ENCODE measurements around the gene SLC35C1.
"Not testable (repeated sequence)": the region's sequence is repeated elsewhere in the genome, so short reads cannot be mapped to it uniquely, and the experiment has no call there.

Gene SLC35C1

GRCh38 chr11:45805305-45806071 lies 539 bp downstream of the SLC35C1 start:
- Histone ChIP-seq H3K36me3 (ENCODE audit: insufficient read depth, low read length) (no peaks in the 10 kb centered on the region), H3K27ac (ENCODE audit: low read depth, low read length) (peak overlapping the region; percentile 63), H3K4me3 (ENCODE audit: low read depth, low read length) (peak overlapping the region; percentile 90), H3K4me1 (ENCODE audit: control insufficient read depth, insufficient read depth, low read length, unreplicated experiment) (peaks cover 28% of the 10 kb centered on the region), H3K79me2 (ENCODE audit: control insufficient read depth, insufficient read depth, low read length, unreplicated experiment) (peaks cover 29% of the 10 kb centered on the region), H2AFZ (ENCODE audit: low read length, unreplicated experiment) (peak overlapping the region; percentile 83), H3K27me3 (ENCODE audit: insufficient read depth, low read length) (no peaks in the 10 kb centered on the region)

GRCh38 chr11:45806072-45806933 lies 1.4 kb downstream of the SLC35C1 start:
- Histone ChIP-seq H2AFZ (ENCODE audit: low read length, unreplicated experiment) (no peak overlapping the region), H3K36me3 (ENCODE audit: insufficient read depth, low read length) (peaks cover 6% of the 10 kb centered on the region; the same call in 1 of the 2 replicates), H3K27me3 (ENCODE audit: insufficient read depth, low read length) (no peaks in the 10 kb centered on the region), H3K4me1 (ENCODE audit: control insufficient read depth, insufficient read depth, low read length, unreplicated experiment) (peaks cover 28% of the 10 kb centered on the region), H3K79me2 (ENCODE audit: control insufficient read depth, insufficient read depth, low read length, unreplicated experiment) (peaks cover 29% of the 10 kb centered on the region), H3K4me3 (ENCODE audit: low read depth, low read length) (peak overlapping the region; percentile 90), H3K27ac (ENCODE audit: low read depth, low read length) (no peak overlapping the region)

- Histone ChIP-seq H3K36me3 (ENCODE audit: insufficient read depth, low read length) (peaks cover 9% of the 10 kb centered on the region; the same call in 1 of the 2 replicates), H2AFZ (ENCODE audit: low read length, unreplicated experiment) (no peak overlapping the region), H3K4me3 (ENCODE audit: low read depth, low read length) (peak overlapping the region; percentile 90), H3K79me2 (ENCODE audit: control insufficient read depth, insufficient read depth, low read length, unreplicated experiment) (peaks cover 29% of the 10 kb centered on the region), H3K27me3 (ENCODE audit: insufficient read depth, low read length) (no peaks in the 10 kb centered on the region), H3K27ac (ENCODE audit: low read depth, low read length) (no peak overlapping the region), H3K4me1 (ENCODE audit: control insufficient read depth, insufficient read depth, low read length, unreplicated experiment) (peaks cover 23% of the 10 kb centered on the region)
Observed at GRCh38 chr11:45806937-45807791, 2.2 kb downstream of the SLC35C1 start.

- no peak overlapping the region for H3K27ac ChIP-seq (ENCODE audit: low read depth, low read length)
- H3K36me3 ChIP-seq (ENCODE audit: insufficient read depth, low read length): peaks cover 9% of the 10 kb centered on the region; the same call in 1 of the 2 replicates
Observed at GRCh38 chr11:45807792-45808238, 2.9 kb downstream of the SLC35C1 start.

GRCh38 chr11:45808427-45808826 lies 3.5 kb downstream of the SLC35C1 start:
- H3K27ac ChIP-seq (ENCODE audit: low read depth, low read length); H3K36me3 ChIP-seq (ENCODE audit: insufficient read depth, low read length); H2AFZ ChIP-seq (ENCODE audit: low read length, unreplicated experiment); H3K4me3 ChIP-seq (ENCODE audit: low read depth, low read length); H3K27me3 ChIP-seq (ENCODE audit: insufficient read depth, low read length): not testable (repeated sequence)
- peaks cover 22% of the 10 kb centered on the region for H3K4me1 ChIP-seq (ENCODE audit: control insufficient read depth, insufficient read depth, low read length, unreplicated experiment)
- peaks cover 29% of the 10 kb centered on the region for H3K79me2 ChIP-seq (ENCODE audit: control insufficient read depth, insufficient read depth, low read length, unreplicated experiment)

More at GRCh38 chr11:45807792-45808238, 2.9 kb downstream of the SLC35C1 start:
- Histone ChIP-seq H3K79me2 (ENCODE audit: control insufficient read depth, insufficient read depth, low read length, unreplicated experiment) (peaks cover 29% of the 10 kb centered on the region), H3K4me1 (ENCODE audit: control insufficient read depth, insufficient read depth, low read length, unreplicated experiment) (peaks cover 22% of the 10 kb centered on the region), H3K27me3 (ENCODE audit: insufficient read depth, low read length) (no peaks in the 10 kb centered on the region), H2AFZ (ENCODE audit: low read length, unreplicated experiment) (no peak overlapping the region), H3K4me3 (ENCODE audit: low read depth, low read length) (peak overlapping the region; percentile 90; the same call in 1 of the 2 replicates)

GRCh38 chr11:45809456-45810395 lies 4.8 kb downstream of the SLC35C1 start:
- H3K36me3 ChIP-seq (ENCODE audit: insufficient read depth, low read length): peaks cover 9% of the 10 kb centered on the region; the same call in 1 of the 2 replicates
- no peak overlapping the region for H3K27ac ChIP-seq (ENCODE audit: low read depth, low read length)
- no peak overlapping the region for H2AFZ ChIP-seq (ENCODE audit: low read length, unreplicated experiment)
- no peaks in the 10 kb centered on the region for H3K27me3 ChIP-seq (ENCODE audit: insufficient read depth, low read length)
- H3K4me3 ChIP-seq (ENCODE audit: low read depth, low read length): no peak overlapping the region
- peaks cover 29% of the 10 kb centered on the region for H3K79me2 ChIP-seq (ENCODE audit: control insufficient read depth, insufficient read depth, low read length, unreplicated experiment)
- peaks cover 22% of the 10 kb centered on the region for H3K4me1 ChIP-seq (ENCODE audit: control insufficient read depth, insufficient read depth, low read length, unreplicated experiment)

- Histone ChIP-seq H3K36me3 (ENCODE audit: insufficient read depth, low read length) (peaks cover 9% of the 10 kb centered on the region; the same call in 1 of the 2 replicates), H3K4me1 (ENCODE audit: control insufficient read depth, insufficient read depth, low read length, unreplicated experiment) (peaks cover 22% of the 10 kb centered on the region), H3K79me2 (ENCODE audit: control insufficient read depth, insufficient read depth, low read length, unreplicated experiment) (peaks cover 28% of the 10 kb centered on the region), H2AFZ (ENCODE audit: low read length, unreplicated experiment) (no peak overlapping the region), H3K27me3 (ENCODE audit: insufficient read depth, low read length) (no peaks in the 10 kb centered on the region), H3K27ac (ENCODE audit: low read depth, low read length) (no peak overlapping the region), H3K4me3 (ENCODE audit: low read depth, low read length) (no peak overlapping the region)
Observed at GRCh38 chr11:45810431-45811108, 5.6 kb downstream of the SLC35C1 start.

GRCh38 chr11:45811109-45811435 lies 6.1 kb downstream of the SLC35C1 start:
- Histone ChIP-seq H3K4me3 (ENCODE audit: low read depth, low read length) (no peak overlapping the region), H3K27ac (ENCODE audit: low read depth, low read length) (no peak overlapping the region), H3K27me3 (ENCODE audit: insufficient read depth, low read length) (no peaks in the 10 kb centered on the region), H3K36me3 (ENCODE audit: insufficient read depth, low read length) (peaks cover 9% of the 10 kb centered on the region; the same call in 1 of the 2 replicates), H3K79me2 (ENCODE audit: control insufficient read depth, insufficient read depth, low read length, unreplicated experiment) (peaks cover 23% of the 10 kb centered on the region), H3K4me1 (ENCODE audit: control insufficient read depth, insufficient read depth, low read length, unreplicated experiment) (peaks cover 21% of the 10 kb centered on the region), H2AFZ (ENCODE audit: low read length, unreplicated experiment) (no peak overlapping the region)

GRCh38 chr11:45811571-45812290 lies 6.8 kb downstream of the SLC35C1 start:
- H3K36me3 ChIP-seq (ENCODE audit: insufficient read depth, low read length): peaks cover 9% of the 10 kb centered on the region; the same call in 1 of the 2 replicates
- no peaks in the 10 kb centered on the region for H3K27me3 ChIP-seq (ENCODE audit: insufficient read depth, low read length)
- H3K79me2 ChIP-seq (ENCODE audit: control insufficient read depth, insufficient read depth, low read length, unreplicated experiment): peaks cover 17% of the 10 kb centered on the region
- H3K4me1 ChIP-seq (ENCODE audit: control insufficient read depth, insufficient read depth, low read length, unreplicated experiment): peaks cover 14% of the 10 kb centered on the region
- no peak overlapping the region for H2AFZ ChIP-seq (ENCODE audit: low read length, unreplicated experiment)
- no peak overlapping the region for H3K27ac ChIP-seq (ENCODE audit: low read depth, low read length)
- no peak overlapping the region for H3K4me3 ChIP-seq (ENCODE audit: low read depth, low read length)

All from ACC112 (cell line).